Fibroblast of pulmonary artery (primary cell): ENCODE results near the gene SRD5A2.

Experiments
- DNase-seq: peaks from one replicate; pipeline ENCODE4 v3.0.0-alpha.2; 2010; ENCODE audit warnings: low read depth
- H3K4me3 ChIP-seq: replicated peaks from 2 replicates; pipeline ENCODE4 v1.5.1; 2011; ENCODE audit warnings: low read depth, mild to moderate bottlenecking, control low read depth, low read length, moderate library complexity
- TF ChIP-seq, protein P1 (sequence below): IDR thresholded peaks from 2 replicates; pipeline ENCODE4 v1.5.1; 2011; ENCODE audit warnings: mild to moderate bottlenecking, control low read depth, low read length, inconsistent platforms; ENCODE audit errors: missing control alignments

Gene SRD5A2

GRCh38 chr2:31539505-31539904 is 41.2 kb downstream of the SRD5A2 start:
- TF ChIP-seq, protein P1, sequence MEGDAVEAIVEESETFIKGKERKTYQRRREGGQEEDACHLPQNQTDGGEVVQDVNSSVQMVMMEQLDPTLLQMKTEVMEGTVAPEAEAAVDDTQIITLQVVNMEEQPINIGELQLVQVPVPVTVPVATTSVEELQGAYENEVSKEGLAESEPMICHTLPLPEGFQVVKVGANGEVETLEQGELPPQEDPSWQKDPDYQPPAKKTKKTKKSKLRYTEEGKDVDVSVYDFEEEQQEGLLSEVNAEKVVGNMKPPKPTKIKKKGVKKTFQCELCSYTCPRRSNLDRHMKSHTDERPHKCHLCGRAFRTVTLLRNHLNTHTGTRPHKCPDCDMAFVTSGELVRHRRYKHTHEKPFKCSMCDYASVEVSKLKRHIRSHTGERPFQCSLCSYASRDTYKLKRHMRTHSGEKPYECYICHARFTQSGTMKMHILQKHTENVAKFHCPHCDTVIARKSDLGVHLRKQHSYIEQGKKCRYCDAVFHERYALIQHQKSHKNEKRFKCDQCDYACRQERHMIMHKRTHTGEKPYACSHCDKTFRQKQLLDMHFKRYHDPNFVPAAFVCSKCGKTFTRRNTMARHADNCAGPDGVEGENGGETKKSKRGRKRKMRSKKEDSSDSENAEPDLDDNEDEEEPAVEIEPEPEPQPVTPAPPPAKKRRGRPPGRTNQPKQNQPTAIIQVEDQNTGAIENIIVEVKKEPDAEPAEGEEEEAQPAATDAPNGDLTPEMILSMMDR, result no peak
- H3K4me3 ChIP-seq, result no peak overlapping the region
- no peak for DNase-seq

- no peak overlapping the region for H3K4me3 ChIP-seq
- DNase-seq, result no peak
- TF ChIP-seq, protein P1, result no peak
Measured at GRCh38 chr2:31535768-31536167, 45.0 kb downstream of the SRD5A2 start.

- TF ChIP-seq, protein P1, result no peak
- H3K4me3 ChIP-seq, result no peak overlapping the region
- no peak for DNase-seq
Measured at GRCh38 chr2:31534636-31535035, 46.1 kb downstream of the SRD5A2 start.

DNA sequence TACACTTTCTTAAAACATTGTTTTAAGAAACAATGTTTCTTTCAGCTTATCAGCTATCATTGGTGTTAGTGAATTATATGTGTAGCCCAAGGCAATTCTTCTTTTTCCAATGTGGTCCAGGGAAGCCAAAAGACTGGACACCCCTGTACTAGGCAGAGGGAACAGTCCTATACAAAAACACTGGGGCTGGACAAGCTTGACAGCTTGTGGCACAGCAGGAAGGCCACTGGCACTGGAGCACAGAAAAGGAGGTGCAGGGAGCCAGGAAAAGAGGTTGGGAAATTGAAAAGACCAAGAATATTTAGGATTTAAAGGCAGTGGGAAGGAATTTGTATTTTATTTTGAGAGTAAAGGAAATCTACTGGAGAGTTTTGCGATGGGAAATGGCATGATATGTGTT is 47.7 kb downstream of the SRD5A2 start:
- no peak for DNase-seq
- TF ChIP-seq, protein P1, result no peak
- no peak overlapping the region for H3K4me3 ChIP-seq

- no peak overlapping the region for H3K4me3 ChIP-seq
- TF ChIP-seq, protein P1, result no peak
- no peak for DNase-seq
Measured at GRCh38 chr2:31531101-31531500, 49.6 kb downstream of the SRD5A2 start.

- H3K4me3 ChIP-seq, result no peak overlapping the region
- TF ChIP-seq, protein P1, result no peak
- DNase-seq, result no peak
Measured at GRCh38 chr2:31529256-31529655, 51.5 kb downstream of the SRD5A2 start.

GRCh38 chr2:31528823-31529222 is 51.9 kb downstream of the SRD5A2 start:
- TF ChIP-seq, protein P1, result no peak
- no peak for DNase-seq
- H3K4me3 ChIP-seq, result no peak overlapping the region
